Measurements from ENCODE around the gene AGK.

- TF ChIP-seq CTCF (IDR thresholded peaks at IDR 0.05): no peak
- no peak for TF ChIP-seq TCF7L2 (IDR thresholded peaks at IDR 0.05; ENCODE audit: low read depth, low read length)
- TF ChIP-seq POLR2AphosphoS5 (IDR thresholded peaks at IDR 0.05; ENCODE audit: low read depth, low read length): no peak
Measured at GRCh38 chr7:141700848-141701371, 149.7 kb downstream of the AGK start.

All from Panc1 (cell line).